Lower leg skin (tissue), 3 donors: ENCODE data around the gene NTM.

Experiments
- POLR2A ChIP-seq, 2 donors: fragments of 450-650 bp; IDR thresholded peaks; one replicate each; pipeline ENCODE4 v1.6.1; 2016 to 2017; ENCODE audit warnings: antibody characterized with exemption in 2 of 2, mild to moderate bottlenecking in 1 of 2, moderate library complexity in 1 of 2
- TF ChIP-seq, protein P1 (sequence below), 3 donors: fragments of 450-650 bp; IDR thresholded peaks; one replicate each; pipeline ENCODE4 v1.5.1; 2016; ENCODE audit warnings: antibody characterized with exemption in 3 of 3, mild to moderate bottlenecking in 3 of 3, moderate library complexity in 2 of 3

DNA sequence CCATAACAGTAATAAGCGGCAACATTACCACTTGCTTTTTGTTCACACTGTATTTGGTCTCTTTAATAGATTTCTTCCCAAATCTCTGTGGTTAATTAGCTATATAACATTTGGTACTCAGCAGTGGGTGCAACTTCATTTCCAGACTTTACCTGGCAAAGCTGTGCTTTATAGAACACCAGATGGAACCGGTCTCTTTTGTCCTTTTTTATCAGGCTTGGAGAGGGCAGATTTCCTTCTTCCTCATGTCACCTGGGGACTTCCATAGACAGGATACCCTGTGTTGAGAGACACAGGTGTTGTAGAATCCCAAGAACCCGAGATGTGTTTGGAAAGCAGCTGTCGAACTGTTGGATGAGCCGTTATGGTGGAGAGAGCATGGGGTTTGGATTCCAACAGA is 393.7 kb downstream of the NTM start:
- TF ChIP-seq, protein P1, sequence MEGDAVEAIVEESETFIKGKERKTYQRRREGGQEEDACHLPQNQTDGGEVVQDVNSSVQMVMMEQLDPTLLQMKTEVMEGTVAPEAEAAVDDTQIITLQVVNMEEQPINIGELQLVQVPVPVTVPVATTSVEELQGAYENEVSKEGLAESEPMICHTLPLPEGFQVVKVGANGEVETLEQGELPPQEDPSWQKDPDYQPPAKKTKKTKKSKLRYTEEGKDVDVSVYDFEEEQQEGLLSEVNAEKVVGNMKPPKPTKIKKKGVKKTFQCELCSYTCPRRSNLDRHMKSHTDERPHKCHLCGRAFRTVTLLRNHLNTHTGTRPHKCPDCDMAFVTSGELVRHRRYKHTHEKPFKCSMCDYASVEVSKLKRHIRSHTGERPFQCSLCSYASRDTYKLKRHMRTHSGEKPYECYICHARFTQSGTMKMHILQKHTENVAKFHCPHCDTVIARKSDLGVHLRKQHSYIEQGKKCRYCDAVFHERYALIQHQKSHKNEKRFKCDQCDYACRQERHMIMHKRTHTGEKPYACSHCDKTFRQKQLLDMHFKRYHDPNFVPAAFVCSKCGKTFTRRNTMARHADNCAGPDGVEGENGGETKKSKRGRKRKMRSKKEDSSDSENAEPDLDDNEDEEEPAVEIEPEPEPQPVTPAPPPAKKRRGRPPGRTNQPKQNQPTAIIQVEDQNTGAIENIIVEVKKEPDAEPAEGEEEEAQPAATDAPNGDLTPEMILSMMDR (IDR thresholded peaks at IDR 0.05), result no peak
- TF ChIP-seq POLR2A (IDR thresholded peaks at IDR 0.05), result no peak
